Fibroblast of gingiva (primary cell): ENCODE results near the gene LCE1A.

ENCODE experiments used
- DNase-seq: peaks from one replicate; pipeline ENCODE4 v3.0.0-alpha.2; 2011; ENCODE audit warnings: low read depth

LCE1A gene

GRCh38 chr1:152827173-152827572 is at the start of gene LCE1A:
LCE1A (plus strand) TSS chr1:152827473; CDS start chr1:152827473, 0 bp downstream.
- DNase-seq, result no peak

- no peak for DNase-seq
Measured at GRCh38 chr1:152777510-152778137, 49.6 kb upstream of the LCE1A start.

DNA sequence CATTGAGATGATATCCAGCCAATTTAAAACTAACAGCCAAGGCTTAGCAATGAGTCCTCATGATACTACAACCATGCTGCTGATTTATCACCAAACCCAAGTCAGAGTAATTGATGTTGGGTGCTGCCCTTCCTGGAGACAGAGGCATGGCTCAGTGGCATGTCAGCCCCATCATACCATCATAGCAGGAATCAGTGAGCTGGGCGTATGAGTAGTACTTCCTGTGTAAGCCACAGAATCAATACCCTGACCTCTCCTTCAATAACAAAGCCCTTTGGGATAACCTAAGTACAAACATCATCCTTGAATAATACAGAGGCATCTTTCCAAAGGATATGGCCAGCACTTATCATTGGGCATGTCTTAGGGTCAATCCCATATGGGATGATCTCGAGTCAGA is 44.2 kb upstream of the LCE1A start:
- no peak for DNase-seq

- DNase-seq, result no peak
Measured at GRCh38 chr1:152786077-152786476, 41.2 kb upstream of the LCE1A start, which contains the start of gene LCE1E. LCE1E (plus strand) TSS chr1:152786257; CDS start chr1:152787300, 1,043 bp downstream.

DNA sequence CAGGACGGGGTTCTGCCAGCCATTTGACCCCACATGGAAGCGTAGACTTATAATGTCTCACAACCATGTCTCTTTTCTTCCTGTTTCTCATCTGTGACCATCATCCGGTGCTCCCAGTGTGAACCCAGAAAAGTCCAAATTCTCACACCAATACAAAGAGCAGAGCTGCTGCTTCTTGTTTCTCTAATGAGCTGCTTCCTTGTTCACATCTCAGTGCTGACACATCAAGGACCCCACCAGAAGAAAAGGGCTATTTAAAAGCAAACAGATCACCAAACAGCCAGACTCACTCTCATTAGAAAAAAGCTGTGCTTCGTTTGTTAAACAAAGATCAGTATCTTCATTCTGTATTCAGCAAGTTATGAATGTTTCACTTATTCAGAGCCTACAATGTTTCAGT is 31.6 kb upstream of the LCE1A start:
- DNase-seq, result no peak

DNA sequence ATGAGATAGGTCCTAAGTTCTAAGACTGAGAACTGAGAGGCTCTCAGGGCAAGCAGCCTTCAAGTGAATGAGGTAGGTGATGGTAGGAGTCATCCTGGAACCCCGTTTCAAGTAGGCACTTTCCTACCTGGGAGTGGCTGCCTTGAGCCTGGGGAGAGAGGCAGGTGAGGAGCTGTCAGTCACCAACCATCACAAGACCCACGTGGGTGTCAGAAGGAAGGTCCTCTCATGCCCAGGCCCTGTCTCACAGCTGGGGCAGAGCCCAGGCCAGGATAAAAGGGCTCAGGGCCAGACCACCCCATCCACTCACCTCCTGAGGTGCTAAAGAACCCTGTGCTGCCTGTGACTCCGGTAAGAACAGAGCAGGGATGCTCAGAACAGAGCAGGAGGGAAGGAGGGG is 30.9 kb upstream of the LCE1A start, which contains the start of gene LCE1D:
Gene LCE1D, plus strand, starts transcription at position 301 of the 400 bp plus-strand sequence. CDS start 1,074 bp downstream, outside the sequence.
- DNase-seq, result no peak

- no peak for DNase-seq
Measured at GRCh38 chr1:152801333-152801732, 25.9 kb upstream of the LCE1A start.

GRCh38 chr1:152806576-152806975 is 20.7 kb upstream of the LCE1A start, which contains the start of gene LCE1C:
LCE1C (minus strand) TSS chr1:152806651; CDS start chr1:152805478, 1,173 bp downstream.
- no peak for DNase-seq

- DNase-seq, result no peak
Measured at GRCh38 chr1:152811050-152811449, 16.2 kb upstream of the LCE1A start.

- DNase-seq, result no peak
Measured at GRCh38 chr1:152811671-152812070, 15.6 kb upstream of the LCE1A start, which contains the start of gene LCE1B. LCE1B (plus strand) TSS chr1:152811971; CDS start chr1:152812447, 476 bp downstream.

DNA sequence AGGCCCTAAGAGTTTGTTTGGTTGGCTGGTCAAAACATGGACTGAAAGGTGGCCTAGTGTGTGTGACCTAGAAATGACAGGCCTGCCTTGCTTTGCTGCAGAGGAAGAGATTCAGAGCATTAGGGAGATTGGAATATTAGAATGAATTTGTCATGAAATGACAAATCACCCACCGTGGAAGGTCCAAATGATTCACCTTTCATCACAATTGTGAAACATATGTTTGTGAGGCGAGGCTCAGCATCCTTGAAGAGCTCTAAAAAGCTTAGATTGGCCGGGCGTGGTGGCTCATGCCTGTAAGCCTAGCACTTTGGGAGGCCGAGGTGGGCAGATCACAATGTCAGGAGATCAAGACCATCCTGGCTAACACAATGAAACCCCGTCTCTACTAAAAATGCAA is 10.0 kb upstream of the LCE1A start:
- DNase-seq, result no peak

GRCh38 chr1:152823294-152823693 is 4.0 kb upstream of the LCE1A start:
- DNase-seq, result no peak

- no peak for DNase-seq
Measured at GRCh38 chr1:152824964-152825363, 2.3 kb upstream of the LCE1A start.

GRCh38 chr1:152836870-152837269 is 9.6 kb downstream of the LCE1A start:
- no peak for DNase-seq

DNA sequence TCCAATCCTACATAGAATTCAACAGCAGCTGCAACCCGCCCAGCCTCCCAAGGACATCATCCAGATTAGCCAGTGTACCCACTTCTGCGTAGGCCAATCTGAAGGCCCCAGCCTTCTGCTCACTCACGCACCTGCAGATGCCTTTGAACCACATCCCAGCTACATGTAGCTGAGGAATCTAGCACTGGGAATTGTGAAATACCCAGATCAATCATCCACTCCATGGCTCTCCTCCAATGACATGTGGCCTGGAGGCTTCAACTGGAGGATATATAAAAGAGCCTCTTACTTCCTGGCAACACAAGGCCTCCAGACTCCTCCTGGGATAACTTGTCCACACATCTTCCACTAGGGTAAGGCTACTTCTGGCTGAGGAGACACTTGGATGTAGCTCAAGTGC is 15.3 kb downstream of the LCE1A start, which contains the start of gene LCE6A:
Gene LCE6A, plus strand, starts transcription at position 301 of the 400 bp plus-strand sequence. CDS start 665 bp downstream, outside the sequence.
- no peak for DNase-seq

- DNase-seq, result no peak
Measured at GRCh38 chr1:152855661-152856060, 28.4 kb downstream of the LCE1A start.

- no peak for DNase-seq
Measured at GRCh38 chr1:152858062-152858461, 30.8 kb downstream of the LCE1A start.

DNA sequence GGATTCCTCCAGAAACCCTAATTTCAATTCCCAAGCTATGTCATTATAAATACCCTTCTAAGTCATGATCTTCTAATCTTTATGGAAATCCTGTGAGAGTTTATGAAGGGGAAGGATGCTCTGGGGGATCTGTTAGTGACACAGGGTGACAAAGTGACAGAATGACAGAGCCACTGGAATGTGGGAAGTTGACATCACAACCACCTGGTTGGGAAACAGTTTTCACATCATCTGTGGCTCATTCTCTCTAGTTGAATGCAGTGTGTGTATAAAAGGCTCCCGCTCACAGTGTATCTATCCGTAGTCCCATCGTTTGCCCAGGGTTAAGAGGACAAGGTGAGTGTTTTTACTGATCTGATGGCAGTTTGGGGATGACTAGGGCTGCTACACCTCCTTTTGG is 32.4 kb downstream of the LCE1A start, which contains the start of gene LCE7A:
Gene LCE7A, plus strand, starts transcription at position 301 of the 400 bp plus-strand sequence. CDS start 702 bp downstream, outside the sequence.
- no peak for DNase-seq

DNA sequence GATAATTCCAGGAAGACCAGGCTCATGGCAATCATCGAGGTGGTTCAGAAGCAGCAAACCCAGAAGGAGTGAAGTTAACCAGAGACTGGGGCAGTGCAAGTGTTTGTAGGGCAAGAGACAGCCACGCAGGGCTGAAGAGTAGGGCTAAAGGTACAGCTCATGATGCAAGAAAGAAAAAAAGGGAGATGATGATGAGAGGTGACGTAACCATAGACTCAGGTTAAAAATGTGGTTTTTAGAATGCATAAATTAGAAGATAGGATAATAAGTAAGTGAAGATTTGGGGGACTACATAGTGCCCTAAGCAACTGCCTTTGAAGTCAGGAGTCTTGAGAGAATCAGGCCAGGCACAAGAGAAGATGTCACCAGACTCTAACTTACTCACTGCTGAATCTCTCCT is 32.9 kb downstream of the LCE1A start:
- no peak for DNase-seq

- no peak for DNase-seq
Measured at GRCh38 chr1:152861374-152861773, 34.1 kb downstream of the LCE1A start.

GRCh38 chr1:152864443-152864842 is 37.2 kb downstream of the LCE1A start:
- no peak for DNase-seq

DNA sequence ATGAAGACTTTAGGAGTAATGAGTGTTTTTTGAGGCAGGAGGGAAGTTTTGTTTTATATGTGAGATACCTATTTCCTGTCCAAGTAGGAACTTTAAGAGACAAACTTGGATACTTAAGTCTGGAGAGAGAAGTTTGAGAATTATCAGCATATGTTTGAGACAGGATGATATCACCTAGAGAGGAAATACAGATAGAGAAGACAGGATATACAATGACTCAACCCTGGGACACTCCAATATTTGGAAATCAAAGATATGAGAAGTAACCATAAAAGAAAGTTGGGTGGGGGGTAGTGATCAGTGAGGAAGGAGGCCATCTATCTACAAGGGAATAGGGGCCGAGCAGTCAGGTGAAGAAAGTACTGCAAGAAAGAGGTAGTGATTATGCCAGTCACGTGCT is 39.0 kb downstream of the LCE1A start:
- DNase-seq, result no peak

DNA sequence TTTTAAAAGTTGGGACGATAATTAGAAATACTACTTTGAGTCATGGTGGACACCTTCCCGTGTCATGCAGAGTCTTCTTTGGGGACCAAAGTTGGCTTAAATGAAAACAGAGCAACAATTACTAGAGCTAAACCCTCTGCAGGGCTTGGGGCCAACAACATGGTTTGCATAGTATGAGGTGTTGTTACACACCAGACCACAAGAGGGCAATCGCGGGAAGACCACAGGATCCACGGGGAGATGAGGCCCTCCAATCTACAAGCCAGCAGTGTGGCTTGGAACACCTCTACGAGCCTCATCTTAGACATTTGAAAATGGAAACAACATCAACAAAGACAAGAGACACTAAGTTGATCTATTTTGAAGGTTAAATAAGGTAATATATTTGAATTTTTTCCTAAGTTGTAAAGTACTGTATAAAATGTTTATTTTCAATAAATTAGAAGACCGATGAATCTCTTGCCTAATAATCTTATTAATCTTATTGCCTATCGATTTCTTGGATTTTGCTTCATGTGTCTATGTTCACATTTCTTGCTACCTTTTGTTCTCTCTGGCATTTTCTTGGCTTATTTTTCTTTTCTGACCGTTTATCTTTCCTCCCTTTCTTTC is 42.6 kb downstream of the LCE1A start:
- peak; percentile 29 for DNase-seq
